NT2/D1 (cell line): ENCODE measurements around the gene OR52B6.

Experiments
- SUZ12 ChIP-seq: IDR thresholded peaks from 2 replicates; pipeline ENCODE4 v1.6.1; 2011; ENCODE audit not compliant: insufficient read length, insufficient read depth; ENCODE audit errors: extremely low read depth
- YY1 ChIP-seq: IDR thresholded peaks from 2 replicates; pipeline ENCODE4 v1.6.1; 2011; ENCODE audit not compliant: insufficient read length, insufficient read depth

GRCh38 chr11:5531053-5531831 is 49.4 kb upstream of the OR52B6 start:
- TF ChIP-seq YY1 (no peak), SUZ12 (no peak)
